ENCODE measurements around the gene SURF1.
"Not testable (repeated sequence)": the region's sequence is repeated elsewhere in the genome, so short reads cannot be mapped to it uniquely, and the experiment has no call there.

SURF1 gene, protein sequence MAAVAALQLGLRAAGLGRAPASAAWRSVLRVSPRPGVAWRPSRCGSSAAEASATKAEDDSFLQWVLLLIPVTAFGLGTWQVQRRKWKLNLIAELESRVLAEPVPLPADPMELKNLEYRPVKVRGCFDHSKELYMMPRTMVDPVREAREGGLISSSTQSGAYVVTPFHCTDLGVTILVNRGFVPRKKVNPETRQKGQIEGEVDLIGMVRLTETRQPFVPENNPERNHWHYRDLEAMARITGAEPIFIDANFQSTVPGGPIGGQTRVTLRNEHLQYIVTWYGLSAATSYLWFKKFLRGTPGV

DNA sequence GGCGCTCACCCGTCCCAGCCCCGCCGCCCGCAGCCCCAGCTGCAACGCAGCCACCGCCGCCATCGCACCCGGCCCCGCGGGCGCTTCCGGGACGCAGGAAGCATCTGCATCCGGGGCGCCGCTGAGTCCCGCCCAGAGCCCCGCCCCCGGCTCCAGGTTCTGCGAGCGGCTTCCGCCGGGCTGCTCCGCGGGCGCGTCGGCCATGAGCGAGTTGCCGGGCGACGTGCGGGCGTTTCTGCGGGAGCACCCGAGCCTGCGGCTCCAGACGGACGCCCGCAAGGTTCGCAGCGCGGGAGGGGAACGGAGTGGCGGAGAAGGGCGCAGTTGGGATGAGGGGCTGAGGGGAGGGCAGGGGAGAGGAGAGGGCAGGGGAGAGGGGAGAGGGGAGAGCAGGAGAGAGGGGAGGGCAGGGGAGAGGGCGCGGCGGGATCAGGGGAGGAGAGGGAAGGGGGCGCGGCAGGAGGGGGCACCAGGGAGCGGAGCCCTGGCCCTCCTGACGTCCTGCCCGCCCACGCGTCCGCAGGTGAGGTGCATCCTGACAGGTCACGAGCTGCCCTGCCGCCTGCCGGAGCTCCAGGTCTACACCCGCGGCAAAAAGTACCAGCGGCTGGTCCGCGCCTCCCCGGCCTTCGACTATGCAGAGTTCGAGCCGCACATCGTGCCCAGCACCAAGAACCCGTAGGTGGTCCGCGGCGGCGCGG, at the start of gene SURF1, which contains the start of gene SURF2:
SURF1 (minus strand) TSS at position 97 of the 701 bp plus-strand sequence; CDS start at position 63, 34 bp downstream.
SURF2 (plus strand) TSS at position 160 of the 701 bp plus-strand sequence; CDS start at position 203, 43 bp downstream.
- DNase-seq (ENCODE audit: low spot score): peak; percentile 87

DNA sequence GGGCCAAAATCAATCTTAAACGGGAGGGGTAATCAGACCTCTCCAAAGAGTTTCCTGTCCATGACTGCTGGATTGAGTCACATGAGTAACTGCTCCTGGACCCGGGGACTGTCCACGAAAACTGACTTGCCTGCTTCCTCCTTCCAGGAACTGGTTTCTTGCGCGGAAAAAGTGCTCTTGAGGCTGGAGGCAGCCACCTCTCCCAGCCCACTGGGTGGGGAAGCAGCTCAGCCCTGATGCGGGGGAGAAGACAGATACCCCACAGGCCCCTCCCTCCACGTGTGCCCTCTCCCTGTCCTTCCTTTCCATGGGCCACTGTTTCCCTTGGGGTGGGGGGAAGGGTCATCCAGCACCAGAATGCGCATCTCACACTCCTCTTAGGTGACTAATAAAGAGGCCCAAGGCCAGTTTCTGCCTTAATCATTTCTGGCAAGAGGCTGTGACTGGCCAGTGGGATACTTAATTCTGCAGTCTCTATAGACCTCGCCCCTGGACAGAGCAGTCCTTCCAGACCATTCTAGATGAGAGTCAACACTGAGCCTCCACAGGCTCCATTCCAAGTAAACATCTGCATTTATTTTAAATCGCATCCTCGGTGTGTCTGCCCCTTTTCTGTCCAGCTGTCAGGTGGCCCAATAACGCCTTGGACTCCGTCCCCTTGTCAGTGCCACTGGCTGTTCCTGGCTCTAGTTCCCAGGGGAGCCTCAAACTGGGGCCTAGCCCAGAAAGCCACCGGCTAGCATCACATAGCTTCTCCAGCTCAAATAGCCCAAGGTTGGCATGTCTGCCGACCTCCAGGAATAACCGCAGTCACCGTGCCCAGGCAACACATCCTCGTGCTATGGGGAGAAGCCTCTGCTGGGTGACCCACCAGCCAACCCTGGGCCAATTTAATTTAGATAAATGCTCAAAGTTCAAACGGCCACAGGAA, 49.5 kb upstream of the SURF1 start:
- DNase-seq (ENCODE audit: low spot score): no peak

DNA sequence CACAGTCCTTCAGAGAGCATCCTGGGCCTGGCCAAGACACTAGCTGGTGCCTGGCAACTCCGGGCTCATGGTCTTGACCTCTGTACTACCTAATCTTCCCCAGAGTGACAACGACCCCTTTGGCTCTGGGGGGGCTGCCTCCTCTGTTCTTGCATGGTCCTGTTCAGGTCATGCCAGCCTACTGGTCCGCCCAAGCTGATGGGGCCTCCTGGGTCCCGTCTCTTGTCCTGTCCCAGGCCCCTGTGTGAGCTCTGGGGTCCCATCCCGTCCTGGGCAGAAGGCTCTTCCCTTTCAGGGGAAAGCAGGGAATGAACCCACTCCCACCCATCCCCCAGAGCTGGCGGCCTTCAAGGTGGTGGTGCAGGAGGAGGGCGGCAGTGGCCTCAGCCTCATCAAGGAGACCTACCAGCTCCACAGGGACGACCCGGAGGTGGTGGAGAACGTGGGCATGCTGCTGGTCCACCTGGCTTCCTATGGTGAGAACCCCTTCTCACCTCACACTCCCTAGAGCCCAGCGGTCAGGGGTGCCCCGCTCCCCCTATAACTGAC, 48.2 kb upstream of the SURF1 start:
- no peak for DNase-seq (ENCODE audit: low spot score)

DNA sequence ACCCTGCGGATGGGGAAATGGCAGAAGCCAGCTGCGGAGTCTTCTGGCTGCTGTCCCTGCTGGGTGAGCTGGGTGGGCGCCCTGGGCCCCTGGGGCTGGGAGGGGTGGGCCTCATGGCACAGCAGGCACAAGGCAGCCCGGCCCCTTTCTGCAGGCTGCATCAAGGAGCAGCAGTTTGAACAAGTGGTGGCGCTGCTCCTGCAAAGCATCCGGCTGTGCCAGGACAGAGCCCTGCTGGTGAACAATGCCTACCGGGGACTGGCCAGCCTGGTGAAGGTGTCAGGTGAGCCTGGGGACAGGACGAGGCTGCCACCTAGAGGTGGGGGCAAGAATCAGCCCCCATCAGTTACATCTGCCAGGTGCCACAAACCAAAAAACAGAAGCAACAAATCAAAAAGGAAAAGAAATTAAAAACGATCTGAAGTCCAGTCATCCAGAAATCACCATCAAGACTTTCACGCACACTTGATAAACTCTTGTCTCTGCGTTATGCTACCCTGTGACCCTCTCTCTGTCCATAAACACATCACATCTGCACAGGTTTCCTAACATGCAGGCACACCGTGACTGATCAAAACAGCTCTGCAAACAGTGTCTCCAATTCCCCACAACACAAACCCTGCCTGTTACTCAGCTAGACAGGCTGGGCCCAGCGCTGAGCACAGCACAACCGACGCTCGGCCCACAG, 47.6 kb upstream of the SURF1 start:
- DNase-seq (ENCODE audit: low spot score): peak; percentile 68

DNA sequence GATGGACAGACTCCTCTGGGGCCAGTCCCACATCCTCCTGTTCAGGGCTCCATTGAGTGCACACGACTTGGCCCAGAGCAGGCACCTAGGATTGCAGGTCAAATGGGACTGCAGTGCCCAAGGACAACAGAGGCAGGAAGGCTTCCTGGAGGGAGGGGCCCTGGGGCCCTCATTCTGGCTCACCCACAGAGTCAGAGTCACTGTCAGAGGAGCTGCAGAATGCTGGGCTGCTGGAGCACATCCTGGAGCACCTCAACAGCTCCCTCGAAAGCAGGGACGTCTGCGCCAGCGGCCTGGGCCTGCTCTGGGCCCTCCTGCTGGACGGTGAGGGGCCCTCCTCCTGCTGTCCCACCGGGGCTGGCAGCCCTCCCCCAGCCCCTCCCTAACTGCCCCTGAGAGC, 46.4 kb upstream of the SURF1 start:
- DNase-seq (ENCODE audit: low spot score): no peak

DNA sequence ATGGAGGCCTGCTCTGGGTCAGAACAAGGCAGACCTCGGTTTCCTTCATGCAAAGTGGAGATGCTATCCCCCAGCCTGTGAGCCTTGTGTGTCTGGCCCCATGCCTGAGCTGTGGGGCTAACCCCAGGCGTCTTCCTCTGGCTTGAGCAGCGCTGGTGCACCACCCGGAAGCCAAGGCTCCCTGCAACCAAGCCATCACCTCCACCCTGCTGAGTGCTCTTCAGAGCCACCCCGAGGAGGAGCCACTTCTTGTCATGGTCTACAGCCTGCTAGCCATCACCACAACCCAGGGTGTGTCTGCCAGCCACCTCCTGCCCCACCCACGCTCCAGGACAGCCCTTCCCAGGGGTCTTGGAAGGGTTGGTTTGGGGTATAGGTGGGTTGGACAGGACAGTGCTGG, 45.3 kb upstream of the SURF1 start:
- no peak for DNase-seq (ENCODE audit: low spot score)

DNA sequence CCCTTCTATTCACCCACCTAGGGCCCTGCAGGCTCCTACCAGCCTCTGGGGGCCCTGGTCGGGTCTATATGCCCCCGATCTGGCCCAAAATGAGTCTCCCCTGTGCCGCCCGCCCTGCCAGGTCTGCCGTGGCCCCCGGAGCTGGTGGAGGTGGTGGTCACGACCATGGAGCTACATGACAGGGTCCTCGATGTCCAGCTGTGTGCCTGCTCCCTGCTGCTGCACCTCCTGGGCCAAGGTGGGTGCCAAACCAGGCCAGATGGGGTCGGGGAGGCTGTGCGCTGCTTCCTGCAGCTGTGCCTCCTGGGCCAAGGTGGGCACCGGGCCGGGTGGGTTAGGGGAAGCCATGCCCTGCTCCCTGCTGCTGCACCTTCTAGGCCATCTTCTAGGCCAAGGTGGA, 44.0 kb upstream of the SURF1 start:
- DNase-seq (ENCODE audit: low spot score): no peak

DNA sequence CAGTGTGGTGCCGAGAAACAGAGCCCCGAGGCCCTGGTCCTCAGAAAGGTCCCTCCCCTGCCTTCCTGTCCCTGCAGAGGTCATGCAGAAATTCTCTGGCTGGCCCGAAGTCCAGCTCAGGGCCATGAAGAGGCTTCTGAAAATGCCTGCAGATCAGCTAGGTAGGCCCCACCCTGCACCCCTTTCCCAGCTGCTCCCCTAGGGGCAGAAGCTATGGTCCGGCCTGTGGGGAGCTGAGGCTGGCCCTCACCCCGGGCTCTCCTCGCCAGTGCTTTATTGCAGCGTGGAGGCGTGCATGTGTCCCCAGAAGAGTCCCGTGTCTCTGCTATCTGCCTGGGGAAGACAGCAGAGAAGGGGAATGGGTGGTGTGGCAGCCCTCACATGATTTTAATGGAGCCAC, 41.6 kb upstream of the SURF1 start:
- no peak for DNase-seq (ENCODE audit: low spot score)

DNA sequence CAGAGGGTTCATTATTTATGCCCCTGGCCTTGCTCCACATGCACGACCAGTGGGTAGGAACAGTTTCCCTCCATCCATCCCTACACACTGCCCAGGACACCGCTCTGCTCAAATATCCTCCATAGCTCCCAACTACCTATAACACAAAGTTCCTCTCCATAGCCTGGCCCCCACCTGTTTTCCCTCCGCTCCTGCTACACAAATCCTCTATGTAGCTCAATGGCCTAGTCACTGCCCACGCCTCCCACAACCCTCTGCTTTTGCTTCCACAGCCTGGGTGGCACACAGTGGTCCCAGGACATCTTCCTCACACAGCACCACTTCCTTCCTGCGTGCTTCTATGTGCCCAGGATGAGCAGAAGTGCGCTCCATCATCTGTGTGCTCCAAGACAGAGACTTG, 41.1 kb upstream of the SURF1 start:
- no peak for DNase-seq (ENCODE audit: low spot score)

DNA sequence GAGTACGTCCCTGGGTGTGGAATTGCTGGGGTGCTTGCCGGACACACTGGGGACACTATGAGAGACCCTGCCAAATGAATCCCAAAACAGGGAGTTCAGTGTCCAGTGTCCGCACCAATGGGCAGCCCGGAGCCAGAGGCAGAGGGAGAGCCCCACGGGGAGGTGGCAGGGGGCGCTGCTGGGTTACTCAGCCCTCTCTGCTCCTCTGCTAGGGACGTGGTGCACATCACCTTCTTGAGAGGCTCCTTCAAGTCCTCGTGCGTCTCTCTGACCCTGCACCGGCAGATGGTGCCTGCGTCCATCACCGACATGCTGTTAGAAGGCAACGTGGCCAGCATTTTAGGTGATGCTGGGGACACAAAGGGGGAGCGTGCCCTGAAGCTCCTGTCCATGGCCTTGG, 40.7 kb upstream of the SURF1 start:
- DNase-seq (ENCODE audit: low spot score): no peak

DNA sequence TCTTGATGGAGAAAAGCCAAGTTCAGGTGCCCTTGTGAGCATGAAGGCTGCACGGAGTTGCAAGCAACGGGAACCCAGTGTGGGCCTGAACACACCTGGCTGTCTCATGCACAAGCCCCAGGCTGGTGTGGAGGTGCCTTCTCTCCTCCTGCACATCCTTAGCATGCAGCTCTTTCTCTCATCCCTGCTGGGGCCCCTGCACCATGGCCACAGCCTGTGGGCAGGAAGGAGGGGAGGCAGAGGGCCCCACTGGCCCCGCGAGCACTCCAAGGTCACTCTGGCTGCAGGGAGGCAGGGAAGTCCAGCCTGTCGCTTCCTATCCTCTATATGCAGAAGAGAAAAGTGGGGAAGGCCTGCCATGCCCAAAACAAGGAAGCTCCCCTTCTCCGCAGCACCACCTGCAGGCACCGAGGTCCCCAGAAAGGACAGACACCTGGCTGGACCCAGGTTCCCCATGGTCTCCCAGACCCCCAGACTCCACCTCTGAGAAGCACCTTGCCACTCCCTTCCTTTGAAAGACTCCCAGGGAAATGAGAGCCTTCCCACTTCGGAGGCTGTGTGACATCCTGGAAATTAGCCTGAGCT, 38.5 kb upstream of the SURF1 start:
- no peak for DNase-seq (ENCODE audit: low spot score)

DNA sequence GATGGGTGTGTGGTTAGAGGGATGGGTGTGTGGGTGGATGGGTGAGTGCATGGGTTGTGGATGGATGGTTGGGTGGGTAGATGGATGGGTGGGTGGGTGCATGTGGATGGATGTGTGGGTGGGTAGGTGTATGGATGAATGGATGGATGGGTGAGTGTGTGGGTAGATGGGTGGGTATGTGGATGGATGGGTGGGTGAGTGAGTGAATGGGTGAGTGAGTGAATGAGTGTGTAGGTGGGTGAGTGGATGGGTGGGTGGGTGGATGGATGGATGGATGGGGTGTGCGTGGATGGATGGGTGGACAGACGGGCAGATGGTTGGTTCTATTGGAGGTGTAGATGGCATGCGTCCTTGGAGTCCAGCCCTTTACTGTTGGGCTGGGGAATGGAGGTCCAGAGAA, 37.1 kb upstream of the SURF1 start:
- DNase-seq (ENCODE audit: low spot score): no peak

DNA sequence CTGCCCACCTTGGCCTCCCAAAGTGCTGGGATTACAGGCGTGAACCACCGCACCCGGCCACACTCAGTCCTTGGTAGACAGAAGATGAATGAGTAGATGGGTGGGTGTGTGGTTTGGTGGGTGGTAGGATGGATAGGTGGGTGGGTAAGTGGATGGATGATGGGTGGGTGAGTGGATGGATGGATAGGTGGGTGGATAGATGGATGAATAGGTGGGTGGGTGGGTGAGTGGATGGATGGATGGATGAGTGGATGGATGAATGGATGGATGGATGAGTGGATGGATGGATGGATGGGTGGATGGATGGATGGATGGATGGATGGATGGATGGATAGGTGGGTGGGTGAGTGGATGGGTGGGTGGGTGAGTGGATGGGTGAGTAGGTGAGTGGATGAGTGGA, 36.0 kb upstream of the SURF1 start:
- not testable (repeated sequence) for DNase-seq (ENCODE audit: low spot score)

DNA sequence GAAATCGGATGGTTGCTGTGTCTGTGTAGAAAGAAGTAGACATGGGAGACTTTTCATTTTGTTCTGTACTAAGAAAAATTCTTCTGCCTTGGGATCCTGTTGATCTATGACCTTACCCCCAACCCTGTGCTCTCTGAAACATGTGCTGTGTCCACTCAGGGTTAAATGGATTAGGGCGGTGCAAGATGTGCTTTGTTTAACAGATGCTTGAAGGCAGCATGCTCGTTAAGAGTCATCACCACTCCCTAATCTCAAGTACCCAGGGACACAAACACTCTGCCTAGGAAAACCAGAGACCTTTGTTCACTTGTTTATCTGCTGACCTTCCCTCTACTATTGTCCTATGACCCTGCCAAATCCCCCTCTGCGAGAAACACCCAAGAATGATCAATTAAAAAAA, 35.2 kb upstream of the SURF1 start:
- DNase-seq (ENCODE audit: low spot score): not testable (repeated sequence)

DNA sequence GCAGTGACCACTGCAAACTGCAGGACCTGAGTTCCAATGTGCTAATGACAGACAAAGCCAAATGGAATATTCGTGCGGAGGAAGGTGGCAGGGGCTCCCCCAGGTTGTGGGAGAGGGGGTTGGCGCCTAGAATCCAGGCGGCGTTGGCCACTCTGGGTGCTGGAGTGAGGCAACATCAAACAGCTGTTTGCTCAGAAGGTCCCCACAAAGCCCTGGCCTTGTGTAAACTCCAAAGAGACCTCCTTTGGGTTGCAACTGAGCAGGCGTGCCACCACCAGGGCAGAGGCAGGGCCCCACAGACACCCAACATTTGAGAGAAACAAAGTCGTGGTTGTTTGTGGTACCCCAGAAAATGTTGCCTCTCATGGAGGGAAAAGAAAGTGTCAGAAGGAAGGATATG, 34.4 kb upstream of the SURF1 start:
- no peak for DNase-seq (ENCODE audit: low spot score)

DNA sequence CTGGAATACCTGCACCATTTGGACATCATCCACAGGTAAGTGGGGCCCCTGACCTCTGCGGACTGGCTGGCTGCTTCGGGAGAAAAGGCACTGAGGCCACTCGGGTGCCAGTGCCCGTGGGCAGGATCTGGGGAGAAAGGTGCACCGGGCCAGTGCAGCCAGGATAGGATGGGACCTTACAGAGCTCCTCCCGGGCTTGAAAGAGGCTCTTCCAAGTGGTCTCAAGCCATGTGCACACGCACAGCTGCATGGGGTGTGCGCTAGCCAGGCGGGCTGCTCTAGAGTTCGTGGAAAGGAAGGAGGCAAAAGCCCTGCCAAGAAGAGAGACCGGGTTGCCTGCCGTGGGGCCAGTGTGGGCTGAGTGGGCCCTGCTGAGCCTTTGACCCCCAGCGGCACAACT, 33.3 kb upstream of the SURF1 start:
- no peak for DNase-seq (ENCODE audit: low spot score)

DNA sequence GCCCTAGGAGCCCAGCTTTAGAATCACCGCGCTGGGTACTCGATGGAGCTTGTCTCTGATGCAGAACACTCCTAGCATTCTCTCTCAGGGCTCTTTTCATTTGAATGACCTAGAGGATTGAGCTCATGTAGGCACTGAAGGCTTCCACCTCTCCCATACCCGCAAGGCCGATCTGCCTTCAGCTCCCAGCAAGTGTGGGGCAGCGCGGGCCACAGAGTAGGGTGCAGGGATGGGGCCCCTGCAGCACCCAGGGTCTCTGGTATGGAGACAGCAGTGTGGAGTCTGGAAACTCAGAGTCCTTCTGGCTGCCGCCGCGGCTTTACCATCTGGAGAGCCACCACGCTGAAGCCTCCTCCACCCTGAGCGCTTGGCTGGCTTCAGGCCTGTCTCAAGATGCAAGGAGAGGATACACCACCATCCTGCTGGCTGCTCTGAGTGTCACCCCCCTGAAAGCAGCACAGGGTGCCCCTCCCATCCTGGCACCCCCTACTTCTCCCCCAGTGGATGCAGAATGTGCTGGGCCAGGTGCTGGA, 32.8 kb upstream of the SURF1 start:
- DNase-seq (ENCODE audit: low spot score): no peak

DNA sequence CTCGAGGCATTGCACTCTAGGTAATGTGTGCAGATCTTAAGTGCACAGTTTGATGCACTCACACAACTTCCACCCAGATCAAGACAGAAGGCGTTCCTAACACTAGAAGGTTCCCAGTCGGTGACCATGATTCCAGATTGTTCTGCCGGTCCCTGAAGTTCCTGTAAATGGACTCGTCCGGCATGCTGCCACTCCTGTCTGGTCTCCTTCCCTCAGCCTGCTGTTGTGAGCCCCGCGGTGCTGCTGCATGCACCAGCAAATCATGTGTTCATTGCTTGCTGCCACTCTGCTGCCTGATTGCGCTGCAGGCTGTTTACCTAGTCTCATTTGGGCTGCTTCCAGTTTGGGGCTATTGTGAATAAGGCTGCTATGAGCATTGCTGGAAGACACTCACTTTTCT, 31.4 kb upstream of the SURF1 start:
- no peak for DNase-seq (ENCODE audit: low spot score)

DNA sequence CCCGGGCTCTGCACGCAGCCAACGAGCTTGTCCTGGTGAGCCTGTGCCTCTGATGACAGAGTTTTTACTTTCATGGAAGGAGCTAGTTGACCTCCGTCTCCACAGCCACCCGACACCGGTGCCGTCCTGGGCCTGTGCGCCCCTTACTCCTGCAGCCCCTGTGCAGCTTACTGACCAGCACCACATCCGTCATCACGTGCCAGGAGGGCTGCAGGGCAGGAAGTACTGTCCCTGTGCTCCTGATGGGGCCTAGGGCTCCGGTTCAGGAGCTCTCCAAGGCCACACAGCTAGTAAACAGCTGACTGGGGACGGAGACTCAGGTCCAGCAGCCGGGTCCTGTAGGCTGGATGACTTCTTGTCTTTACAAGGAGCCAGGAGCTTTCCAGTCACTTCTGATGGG, 30.1 kb upstream of the SURF1 start:
- DNase-seq (ENCODE audit: low spot score): no peak

DNA sequence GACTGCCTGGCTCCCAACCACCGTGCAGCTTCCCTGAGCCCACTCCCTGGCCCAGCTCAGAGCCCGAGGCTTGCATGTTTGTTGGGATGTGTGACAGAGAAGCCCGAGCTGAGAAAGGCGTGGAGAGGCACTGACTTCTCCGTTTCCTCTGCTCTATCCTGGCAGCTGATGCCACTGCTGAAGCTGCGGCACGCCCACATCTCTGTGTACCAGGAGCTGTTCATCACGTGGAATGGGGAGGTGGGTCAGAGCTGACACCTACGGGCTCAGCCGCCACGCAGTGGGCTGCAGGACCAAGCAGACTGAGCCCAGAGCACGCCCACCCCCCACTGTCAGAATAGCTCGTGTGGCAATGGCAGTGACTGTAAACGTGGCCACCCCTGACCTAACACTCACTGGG, 29.2 kb upstream of the SURF1 start:
- DNase-seq (ENCODE audit: low spot score): no peak

DNA sequence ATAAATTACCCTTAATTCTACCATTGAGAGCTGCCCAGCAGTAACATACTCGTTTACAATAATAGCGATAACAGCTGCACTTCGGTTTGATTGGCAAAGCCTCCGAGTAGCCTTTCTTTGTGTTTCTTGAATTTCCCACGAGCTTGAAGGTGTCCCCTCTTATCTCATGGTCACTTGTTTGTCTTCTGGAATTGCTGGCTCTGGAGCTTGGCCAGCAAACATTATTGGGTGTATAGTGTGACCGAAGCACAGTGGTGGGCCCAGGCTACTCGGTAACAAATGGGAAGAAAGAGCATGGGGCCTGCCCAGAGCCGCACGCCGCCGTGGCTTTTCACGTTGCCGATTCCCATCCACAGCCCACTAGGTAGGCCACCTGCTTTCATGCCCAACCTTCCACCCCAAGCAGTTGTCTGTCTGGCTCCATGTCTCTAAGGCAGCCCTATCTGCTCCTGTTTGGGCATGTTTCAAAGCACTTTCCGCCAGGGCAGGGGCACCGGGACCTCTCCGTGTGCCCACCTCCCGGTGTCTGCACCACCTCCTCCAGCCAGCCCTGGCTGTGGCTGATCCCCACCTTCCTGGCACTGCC, 28.5 kb upstream of the SURF1 start:
- no peak for DNase-seq (ENCODE audit: low spot score)

All from CD4-positive, alpha-beta T cell treated with Interleukin-2 at 100 ng/mL for 4 hours (primary cell).